HG03045 (cell line): ENCODE measurements around the gene PARD6B.
"Not testable (repeated sequence)": the region's sequence is repeated elsewhere in the genome, so short reads cannot be mapped to it uniquely, and the experiment has no call there.

Experiments used
- ATAC-seq: cut with Tn5 transposase; IDR thresholded peaks from one replicate; pipeline ENCODE4 v1.9.1; 2021; ENCODE audit warnings: mild to moderate bottlenecking, moderate library complexity; ENCODE audit not compliant: unreplicated experiment

Gene PARD6B

DNA sequence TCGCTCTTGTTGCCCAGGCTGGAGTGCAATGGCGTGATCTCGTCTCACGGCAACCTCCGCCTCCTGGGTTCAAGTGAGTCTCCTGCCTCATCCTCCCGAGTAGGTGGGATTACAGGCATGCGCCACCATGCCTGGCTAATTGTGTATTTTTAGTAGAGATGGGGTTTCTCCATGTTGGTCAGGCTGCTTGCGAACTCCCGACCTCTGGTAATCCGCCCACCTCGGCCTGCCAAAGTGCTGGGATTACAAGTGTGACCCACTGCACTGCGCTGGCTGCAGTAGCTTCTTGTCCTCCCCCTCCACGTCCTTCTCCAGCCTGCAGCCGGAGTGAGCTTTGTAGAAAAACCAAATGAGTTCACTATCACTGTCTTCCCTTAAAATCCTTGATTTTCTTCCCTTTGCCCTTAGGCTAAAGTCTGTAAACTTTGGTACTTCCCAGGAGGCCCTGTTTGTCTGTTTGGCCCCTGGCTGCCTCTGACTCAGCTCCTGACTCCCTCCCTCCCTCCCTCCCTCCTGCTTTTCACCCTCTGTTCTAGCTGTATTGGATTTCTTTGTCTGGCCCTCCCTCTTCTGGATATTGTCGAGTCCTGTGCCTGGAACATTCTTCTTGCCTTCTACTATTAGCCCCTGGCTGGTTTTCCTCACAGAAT, 12.9 kb downstream of the PARD6B start:
- ATAC-seq: no peak

DNA sequence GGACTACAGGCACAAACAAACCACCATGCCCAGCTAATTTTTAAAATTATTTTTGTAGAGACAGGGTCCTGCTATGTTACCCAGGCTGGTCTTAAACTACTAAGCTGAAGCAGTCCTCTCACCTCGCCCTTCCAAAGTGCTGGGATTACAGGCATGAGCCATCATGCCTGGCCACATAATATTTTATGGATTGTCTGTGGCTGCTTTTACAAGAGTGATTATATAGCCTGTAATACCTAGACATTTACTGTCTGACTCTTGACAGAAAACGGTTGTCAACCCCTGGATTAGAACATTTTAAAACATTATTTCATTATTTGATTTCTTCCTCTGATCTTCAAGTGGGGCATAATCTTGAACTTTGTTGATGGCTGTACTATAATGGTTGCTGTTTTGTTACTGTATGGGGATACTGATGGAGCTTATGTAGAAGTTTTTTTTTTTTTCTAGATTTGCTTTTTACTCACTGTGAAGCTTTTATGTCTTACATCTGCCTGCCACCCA, 14.3 kb downstream of the PARD6B start:
- ATAC-seq: no peak

- ATAC-seq: no peak
Observed at GRCh38 chr20:50746138-50746940, 15.0 kb downstream of the PARD6B start.

- ATAC-seq: no peak
Observed at GRCh38 chr20:50747275-50747674, 15.9 kb downstream of the PARD6B start.

DNA sequence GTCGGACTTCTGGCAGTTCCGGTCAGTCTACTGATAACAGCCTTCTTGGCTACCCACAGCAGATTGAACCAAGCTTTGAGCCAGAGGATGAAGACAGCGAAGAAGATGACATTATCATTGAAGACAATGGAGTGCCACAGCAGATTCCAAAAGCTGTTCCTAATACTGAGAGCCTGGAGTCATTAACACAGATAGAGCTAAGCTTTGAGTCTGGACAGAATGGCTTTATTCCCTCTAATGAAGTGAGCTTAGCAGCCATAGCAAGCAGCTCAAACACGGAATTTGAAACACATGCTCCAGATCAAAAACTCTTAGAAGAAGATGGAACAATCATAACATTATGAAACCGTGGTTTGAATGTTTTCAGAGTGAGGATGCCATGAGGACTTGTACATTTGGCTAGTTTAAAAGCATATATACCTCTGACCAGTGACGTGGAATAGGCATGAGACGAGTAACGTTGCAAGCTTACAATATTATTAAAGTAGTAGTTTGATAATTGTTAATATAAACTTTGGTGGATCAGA, 18.8 kb downstream of the PARD6B start:
- no peak for ATAC-seq

- ATAC-seq: no peak
Observed at GRCh38 chr20:50753152-50753551, 21.8 kb downstream of the PARD6B start.

- ATAC-seq: no peak
Observed at GRCh38 chr20:50754420-50754819, 23.0 kb downstream of the PARD6B start.

GRCh38 chr20:50756447-50756846, 25.1 kb downstream of the PARD6B start:
- no peak for ATAC-seq

- no peak for ATAC-seq
Observed at GRCh38 chr20:50758469-50758868, 27.1 kb downstream of the PARD6B start.

GRCh38 chr20:50758992-50759391, 27.6 kb downstream of the PARD6B start:
- ATAC-seq: no peak

- no peak for ATAC-seq
Observed at GRCh38 chr20:50759678-50760077, 28.3 kb downstream of the PARD6B start.

GRCh38 chr20:50762045-50762422, 30.7 kb downstream of the PARD6B start:
- ATAC-seq: no peak

GRCh38 chr20:50762435-50763220, 31.2 kb downstream of the PARD6B start:
- no peak for ATAC-seq

DNA sequence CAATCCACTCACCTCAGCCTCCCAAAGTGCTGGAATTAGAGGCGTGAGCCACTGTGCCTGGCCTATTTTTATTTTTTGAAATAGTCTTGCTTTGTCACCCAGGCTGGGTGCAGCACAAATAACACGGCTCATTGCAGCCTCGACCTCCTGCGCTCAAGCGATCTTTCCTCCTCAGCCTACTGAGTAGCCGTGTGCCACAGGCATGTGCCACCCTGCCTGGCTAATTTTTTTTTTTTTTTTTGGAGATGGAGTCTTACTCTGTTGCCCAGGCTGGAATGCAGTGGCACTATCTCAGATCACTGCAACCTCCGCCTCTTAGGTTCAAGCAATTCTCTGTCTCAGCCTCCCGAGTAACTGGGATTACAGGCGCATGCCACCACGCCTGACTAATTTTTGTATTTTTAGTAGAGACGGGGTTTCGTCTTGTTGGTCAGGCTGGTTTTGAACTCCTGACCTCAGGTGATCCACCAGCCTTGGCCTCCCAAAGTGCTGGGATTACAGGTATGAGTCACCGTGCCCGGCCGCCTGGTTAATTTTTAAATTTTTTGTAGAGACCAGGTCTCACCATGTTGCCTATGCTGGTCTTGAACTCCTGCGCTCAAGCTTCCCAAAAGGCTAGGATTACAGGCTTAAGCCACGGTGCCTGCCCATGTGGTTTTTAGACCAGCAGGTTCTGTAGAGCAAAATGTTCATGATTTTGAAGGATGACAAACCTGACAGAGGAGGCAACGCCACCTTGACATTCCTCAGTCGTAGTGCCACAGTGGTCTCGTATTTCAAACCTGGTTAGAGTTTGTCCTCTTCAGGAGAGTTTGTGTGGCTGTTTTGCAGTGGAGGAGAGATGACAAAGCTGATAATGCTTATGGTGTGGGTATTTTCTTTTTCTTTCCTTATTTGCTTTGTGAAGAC, 32.4 kb downstream of the PARD6B start:
- ATAC-seq: not testable (repeated sequence)

DNA sequence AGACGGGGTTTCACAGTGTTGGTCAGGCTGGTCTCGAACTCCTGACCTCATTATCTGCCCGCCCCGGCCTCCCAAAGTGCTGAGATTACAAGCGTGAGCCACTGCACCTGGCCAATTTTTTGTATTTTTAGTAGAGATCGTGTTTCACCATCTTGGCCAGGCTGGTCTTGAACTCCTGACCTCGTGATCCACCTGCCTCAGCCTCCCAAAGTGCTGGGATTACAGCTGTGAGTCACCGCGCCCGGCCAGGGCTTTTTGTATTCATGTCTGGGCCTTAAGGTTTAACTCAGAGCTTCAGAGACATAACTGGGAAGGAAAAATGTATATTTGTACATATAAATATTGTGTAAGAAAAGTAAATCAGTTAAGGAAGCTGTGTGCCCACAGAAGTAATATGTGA, 33.9 kb downstream of the PARD6B start:
- not testable (repeated sequence) for ATAC-seq

DNA sequence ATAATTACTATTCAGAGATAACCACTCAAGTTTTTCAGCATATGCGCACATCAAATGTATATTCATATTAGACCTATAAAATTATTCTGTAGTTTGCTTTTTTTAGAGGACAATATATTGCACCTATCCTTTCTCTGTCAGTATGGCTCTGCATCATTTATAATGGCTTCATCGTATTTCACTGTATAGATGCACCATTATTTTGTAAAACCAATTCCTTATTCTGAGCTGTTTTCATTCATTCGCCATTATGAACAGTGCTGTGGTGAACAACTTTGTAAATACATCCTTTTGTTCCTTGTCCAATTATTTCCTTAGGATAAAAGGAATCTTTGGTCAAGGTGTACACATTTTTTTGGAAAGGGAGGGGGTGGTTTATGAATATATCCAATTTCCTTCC, 34.3 kb downstream of the PARD6B start:
- no peak for ATAC-seq

DNA sequence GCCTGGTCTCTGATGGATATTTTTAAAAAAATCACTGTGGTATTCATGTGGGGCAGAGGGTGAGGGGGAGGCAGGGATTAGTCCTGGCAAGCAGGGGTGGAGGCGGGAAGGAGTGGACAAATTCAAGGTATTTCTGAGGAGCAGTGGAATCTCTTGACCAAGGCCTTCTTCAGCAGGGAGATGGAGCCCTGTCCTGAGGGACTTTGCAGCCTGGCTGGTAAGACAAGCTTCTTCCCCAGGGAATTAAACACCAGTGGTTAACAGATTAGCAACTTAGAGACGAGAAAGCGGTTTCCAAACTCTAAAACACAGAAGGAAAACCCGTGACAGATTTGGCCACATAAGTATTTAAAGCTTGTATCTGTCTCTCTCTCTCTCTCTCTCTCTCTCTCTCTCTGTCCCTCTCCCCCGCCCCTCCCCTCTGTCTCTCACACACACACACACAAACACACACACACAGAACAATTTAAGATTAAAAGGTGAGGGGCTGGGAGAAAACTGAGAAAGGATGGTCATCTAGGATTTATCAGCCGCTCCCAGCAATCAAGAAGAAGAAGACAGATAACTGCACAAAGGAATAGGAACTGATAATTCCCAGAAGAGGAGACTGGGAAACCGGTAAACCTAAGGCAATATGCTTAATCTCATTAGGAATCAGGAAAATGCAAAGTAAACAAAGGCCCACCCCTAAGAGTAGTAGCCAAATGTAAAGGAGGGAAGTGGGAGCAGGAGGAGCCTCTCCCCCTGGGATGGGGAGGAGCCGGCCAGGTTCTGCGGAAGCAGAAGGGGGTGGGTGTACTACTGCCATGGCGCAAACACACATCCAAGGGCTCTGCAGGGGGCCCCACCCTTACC, 35.8 kb downstream of the PARD6B start:
- ATAC-seq: not testable (repeated sequence)

DNA sequence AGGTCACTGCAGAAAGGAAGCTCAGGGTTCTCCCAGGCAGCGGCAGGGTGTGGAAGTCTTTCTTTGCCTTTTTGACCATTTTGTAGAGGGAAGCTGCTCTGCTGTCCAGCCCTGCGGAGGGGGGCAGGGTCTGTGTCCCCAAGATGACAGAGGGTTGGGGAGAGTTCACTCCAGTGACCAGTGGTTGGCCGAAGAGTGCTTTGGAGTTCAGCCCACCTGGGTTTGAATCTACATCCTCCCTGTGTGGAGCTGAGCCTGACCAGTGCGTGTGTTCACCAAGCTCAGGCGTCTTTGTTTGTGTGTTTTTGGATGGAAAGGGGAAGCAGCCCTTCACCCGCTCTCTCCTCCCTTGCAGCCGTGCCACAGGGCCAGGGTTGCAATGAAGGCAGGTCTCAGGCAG, 37.6 kb downstream of the PARD6B start:
- ATAC-seq: not testable (repeated sequence)

DNA sequence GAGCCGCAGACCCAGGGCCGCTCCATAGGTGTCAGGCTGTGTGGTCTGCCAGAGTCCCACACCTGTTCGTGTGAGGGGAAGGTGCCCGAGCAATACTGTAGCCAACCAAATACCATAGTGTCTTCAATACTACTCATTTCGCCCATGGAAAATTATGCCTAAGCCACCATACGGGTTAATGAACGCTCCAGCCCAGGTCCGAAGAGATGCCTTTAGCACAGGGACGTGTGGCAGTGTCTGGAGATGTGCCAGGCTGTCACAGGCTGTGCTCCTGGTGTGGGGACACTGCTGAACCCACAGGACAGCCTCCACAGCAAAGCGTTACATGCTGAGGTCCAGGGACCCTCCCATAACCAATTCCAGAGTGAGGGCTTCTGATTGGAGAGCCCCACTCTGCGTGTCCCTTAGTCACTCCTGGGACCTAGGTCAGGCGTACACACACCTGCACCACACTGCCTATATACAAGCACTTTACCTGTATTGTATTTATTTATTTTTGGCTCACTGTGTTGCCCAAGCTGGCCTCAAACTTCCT, 38.2 kb downstream of the PARD6B start:
- ATAC-seq: not testable (repeated sequence)
